Stimulated activated naive B cell treated with anti-CD40 and anti-IgM and Interleukin-4, amounts not matched to agents 10 μg/mL and 1 μg/mL and 100 μg/mL, for 72 hours (primary cell): ENCODE results near the gene DAGLA.

Experiments used
- ATAC-seq, 2 donors: fragments of 150-1000 bp; cut with Tn5 transposase; replicated peaks; 2 replicates each; pipeline ENCODE4 v1.10.0; 2021; ENCODE audit warnings: moderate library complexity in 1 of 2
- DNase-seq: peaks from one replicate; pipeline ENCODE4 v3.0.0; 2021
- H3K27ac Mint-ChIP-seq: one replicate; pipeline ENCODE4 v1.8.0; 2022; ENCODE audit warnings: mild to moderate bottlenecking, mixed read lengths
- H3K27me3 Mint-ChIP-seq, 2 donors: one replicate each; pipeline ENCODE4 v1.8.0; 2022; ENCODE audit warnings: mixed read lengths in 2 of 2
- H3K36me3 Mint-ChIP-seq, 2 donors: one replicate each; pipeline ENCODE4 v1.8.0; 2022; ENCODE audit warnings: mixed read lengths in 2 of 2, mild to moderate bottlenecking in 1 of 2
- H3K4me1 Mint-ChIP-seq, 2 donors: one replicate each; pipeline ENCODE4 v1.8.0; 2022; ENCODE audit warnings: mixed read lengths in 2 of 2, mild to moderate bottlenecking in 1 of 2
- H3K4me3 Mint-ChIP-seq, 2 donors: one replicate each; pipeline ENCODE4 v1.8.0; 2022; ENCODE audit warnings: mild to moderate bottlenecking in 2 of 2, mixed read lengths in 2 of 2, moderate library complexity in 1 of 2
- H3K9me3 Mint-ChIP-seq, 2 donors: one replicate each; pipeline ENCODE4 v1.8.0; 2022; ENCODE audit warnings: mixed read lengths in 2 of 2, mild to moderate bottlenecking in 1 of 2

The DAGLA gene

DNA sequence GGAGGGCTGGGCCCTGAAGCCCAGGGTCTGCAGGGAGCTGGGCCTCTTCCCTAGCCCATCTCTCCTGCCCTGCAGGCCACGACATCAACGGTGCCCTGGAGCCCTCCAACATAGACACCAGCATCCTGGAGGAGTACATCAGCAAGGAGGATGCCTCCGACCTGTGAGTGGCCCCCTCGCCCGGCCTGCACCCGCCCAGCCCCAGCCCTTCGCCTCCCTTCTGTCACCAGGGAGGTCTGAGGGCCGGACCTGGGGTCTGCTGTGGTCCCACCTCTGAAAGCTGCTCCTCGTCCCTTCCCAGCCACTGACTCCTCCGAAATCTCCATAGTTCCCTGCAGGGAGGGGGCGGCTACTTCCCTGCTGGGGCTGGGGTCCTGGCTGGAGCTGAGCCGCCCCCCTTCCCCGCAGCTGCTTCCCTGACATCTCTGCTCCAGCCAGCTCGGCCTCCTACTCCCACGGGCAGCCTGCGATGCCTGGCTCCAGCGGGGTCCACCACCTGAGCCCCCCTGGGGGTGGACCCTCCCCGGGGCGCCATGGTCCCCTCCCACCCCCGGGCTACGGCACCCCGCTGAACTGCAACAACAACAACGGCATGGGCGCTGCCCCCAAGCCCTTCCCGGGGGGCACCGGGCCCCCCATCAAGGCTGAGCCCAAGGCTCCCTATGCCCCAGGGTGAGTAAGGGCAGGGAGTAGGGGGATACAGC lies 85.5 kb downstream of the DAGLA start:
- H3K27me3 Mint-ChIP-seq: peaks cover 6 to 10% of the 10 kb centered on the region in 2 donors
- peaks cover 0 to 2% of the 10 kb centered on the region in 2 donors for H3K4me1 Mint-ChIP-seq
- no peaks in the 10 kb centered on the region for H3K36me3 Mint-ChIP-seq
- no peaks in the 10 kb centered on the region for H3K9me3 Mint-ChIP-seq
- H3K27ac Mint-ChIP-seq: no peak overlapping the region
- DNase-seq (no peak), ATAC-seq (no peak)
- no peak overlapping the region for H3K4me3 Mint-ChIP-seq

DNA sequence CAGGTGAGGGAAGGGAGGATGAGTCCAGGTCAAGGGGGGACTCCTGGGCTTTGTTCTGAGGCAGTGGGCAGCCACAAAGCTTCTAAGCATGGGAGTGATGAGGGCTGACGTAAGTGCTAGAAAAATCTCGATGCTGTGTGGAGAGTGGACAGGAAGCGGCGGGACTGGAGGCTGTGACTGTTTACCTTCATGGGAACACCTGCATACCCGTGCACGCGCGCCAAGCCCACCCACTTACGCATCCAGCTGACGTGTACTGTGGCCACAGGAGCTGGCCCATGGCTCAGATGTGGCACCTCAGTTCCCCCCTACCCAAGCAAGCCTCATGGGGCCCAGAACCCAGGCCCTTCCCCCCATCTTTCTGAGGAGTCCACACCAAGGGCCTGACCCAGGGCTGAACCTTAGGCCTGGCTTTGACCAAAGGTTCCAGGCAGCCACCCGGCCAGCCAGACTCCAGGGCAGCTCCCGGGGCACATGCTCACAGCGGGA lies 86.2 kb downstream of the DAGLA start:
- Mint-ChIP-seq H3K4me3 (no peak overlapping the region), H3K27ac (no peak overlapping the region), H3K27me3 (peaks cover 6 to 10% of the 10 kb centered on the region in 2 donors), H3K9me3 (no peaks in the 10 kb centered on the region), H3K4me1 (peaks cover 0 to 2% of the 10 kb centered on the region in 2 donors), H3K36me3 (no peaks in the 10 kb centered on the region)
- DNase-seq (no peak), ATAC-seq (no peak)

DNA sequence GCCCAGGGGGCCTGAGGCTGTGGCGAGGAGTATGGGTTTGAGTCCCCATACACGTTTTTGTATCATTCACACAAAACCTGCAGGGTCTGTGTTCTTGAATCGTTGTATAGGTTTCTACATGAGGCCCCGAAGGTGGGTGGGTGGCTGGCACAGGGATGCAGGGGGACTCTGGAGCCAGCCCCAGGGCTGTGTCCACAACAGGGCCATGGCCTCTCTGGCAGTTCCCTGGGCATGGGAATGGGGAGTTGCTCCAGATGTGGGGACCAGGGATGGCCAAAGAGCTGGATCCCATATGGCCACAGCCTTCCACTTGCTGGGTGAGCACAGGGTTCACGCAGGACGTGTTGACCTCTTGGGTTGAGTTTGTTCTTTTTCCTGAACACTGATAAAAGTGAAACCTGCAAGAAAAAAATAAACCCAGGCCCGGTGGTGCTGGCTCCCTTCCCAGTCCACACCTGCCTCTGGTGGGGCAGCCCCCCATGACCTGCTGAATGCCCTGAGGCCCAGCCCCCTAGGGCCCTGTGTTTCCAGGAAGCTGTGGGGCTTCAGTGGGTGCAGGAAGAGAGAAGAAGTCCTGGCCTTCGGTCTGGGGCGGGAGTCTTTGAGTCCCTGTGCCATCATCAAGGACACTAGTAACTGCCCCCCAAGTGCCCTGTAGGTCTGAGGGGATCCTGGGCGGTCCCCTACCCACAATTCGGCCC lies 88.3 kb downstream of the DAGLA start:
- Mint-ChIP-seq H3K9me3 (no peaks in the 10 kb centered on the region), H3K36me3 (no peaks in the 10 kb centered on the region), H3K4me1 (peaks cover 0 to 2% of the 10 kb centered on the region in 2 donors), H3K27ac (no peak overlapping the region), H3K27me3 (peaks cover 0 to 4% of the 10 kb centered on the region in 2 donors), H3K4me3 (no peak overlapping the region)
- ATAC-seq: no peak
- no peak for DNase-seq

DNA sequence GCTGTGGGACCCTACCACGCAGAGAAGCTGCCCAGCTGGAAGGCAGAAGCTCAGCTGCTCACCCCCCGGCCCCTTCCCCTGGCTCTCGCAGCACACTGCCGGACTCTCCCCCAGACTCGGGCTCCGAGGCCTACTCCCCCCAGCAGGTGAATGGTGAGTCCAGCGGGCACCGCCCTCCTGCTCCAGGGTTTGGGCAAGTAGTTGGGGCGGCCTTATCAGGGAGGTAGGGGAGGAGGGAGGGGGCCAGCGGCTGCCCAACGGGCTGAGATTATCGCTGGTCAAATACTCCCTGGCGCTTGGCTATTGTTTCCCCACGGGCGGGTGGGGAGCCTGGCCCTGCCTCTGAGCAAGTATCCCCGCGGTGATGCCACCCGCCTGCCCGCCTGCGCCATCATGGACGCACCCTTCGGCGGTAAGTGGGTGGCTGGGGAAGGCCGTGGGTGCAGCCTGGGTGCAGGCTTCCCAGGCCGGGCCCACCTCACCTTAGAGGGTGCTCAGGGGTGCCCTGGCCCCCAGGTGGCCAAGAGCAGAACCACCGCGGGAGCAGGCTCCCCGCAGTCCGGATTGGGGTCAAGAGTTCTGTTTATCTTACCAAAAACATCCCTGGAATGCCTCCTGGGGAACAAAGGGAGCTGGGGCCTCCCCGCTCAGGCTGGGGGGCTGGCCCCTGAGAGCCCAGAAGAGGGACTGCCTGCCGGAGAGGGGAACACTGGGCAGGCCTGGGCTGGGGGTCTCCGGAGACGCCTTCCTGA lies 89.2 kb downstream of the DAGLA start:
- H3K36me3 Mint-ChIP-seq: no peaks in the 10 kb centered on the region
- H3K4me3 Mint-ChIP-seq: no peak overlapping the region
- no peak for ATAC-seq

DNA sequence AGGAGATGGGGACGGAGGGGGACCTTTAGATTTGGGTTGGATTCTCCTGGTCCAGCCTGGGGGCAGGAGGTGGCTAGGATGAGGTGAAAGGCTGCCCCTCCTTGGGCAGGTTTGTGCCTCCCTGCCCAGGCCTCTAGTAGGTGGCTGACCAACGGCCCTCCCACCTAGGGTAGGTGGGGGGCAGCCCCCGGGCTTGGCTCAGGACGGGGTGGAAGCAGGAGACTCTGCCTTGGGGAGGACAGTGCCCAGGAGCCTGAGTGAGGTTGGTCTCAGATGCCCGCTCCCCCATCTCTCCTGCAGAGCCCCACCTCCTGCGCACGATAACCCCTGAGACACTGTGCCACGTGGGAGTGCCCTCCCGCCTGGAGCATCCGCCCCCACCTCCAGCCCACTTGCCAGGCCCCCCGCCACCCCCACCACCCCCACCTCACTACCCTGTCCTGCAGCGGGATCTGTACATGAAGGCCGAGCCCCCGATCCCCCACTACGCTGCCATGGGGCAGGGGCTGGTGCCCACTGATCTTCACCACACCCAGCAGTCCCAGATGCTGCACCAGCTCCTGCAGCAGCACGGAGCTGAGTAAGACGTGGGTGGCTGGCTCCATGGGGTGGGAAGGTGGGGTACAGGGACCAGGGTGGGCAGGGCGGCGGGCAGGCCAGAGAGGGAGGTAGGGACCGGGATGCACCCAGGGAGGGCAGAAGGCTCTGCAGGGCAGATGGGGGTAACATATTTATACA lies 89.9 kb downstream of the DAGLA start:
- Mint-ChIP-seq H3K4me1 (peaks cover 0 to 2% of the 10 kb centered on the region in 2 donors), H3K27ac (no peak overlapping the region), H3K36me3 (no peaks in the 10 kb centered on the region), H3K4me3 (no peak overlapping the region), H3K27me3 (peaks cover 6 to 10% of the 10 kb centered on the region in 2 donors), H3K9me3 (no peaks in the 10 kb centered on the region)
- ATAC-seq (no peak), DNase-seq (no peak)

More for the DNA sequence above, 89.2 kb downstream of the DAGLA start:
- peaks cover 0 to 4% of the 10 kb centered on the region in 2 donors for H3K27me3 Mint-ChIP-seq
- H3K4me1 Mint-ChIP-seq: peaks cover 0 to 2% of the 10 kb centered on the region in 2 donors
- no peaks in the 10 kb centered on the region for H3K9me3 Mint-ChIP-seq
- no peak overlapping the region for H3K27ac Mint-ChIP-seq
- DNase-seq: no peak

DNA sequence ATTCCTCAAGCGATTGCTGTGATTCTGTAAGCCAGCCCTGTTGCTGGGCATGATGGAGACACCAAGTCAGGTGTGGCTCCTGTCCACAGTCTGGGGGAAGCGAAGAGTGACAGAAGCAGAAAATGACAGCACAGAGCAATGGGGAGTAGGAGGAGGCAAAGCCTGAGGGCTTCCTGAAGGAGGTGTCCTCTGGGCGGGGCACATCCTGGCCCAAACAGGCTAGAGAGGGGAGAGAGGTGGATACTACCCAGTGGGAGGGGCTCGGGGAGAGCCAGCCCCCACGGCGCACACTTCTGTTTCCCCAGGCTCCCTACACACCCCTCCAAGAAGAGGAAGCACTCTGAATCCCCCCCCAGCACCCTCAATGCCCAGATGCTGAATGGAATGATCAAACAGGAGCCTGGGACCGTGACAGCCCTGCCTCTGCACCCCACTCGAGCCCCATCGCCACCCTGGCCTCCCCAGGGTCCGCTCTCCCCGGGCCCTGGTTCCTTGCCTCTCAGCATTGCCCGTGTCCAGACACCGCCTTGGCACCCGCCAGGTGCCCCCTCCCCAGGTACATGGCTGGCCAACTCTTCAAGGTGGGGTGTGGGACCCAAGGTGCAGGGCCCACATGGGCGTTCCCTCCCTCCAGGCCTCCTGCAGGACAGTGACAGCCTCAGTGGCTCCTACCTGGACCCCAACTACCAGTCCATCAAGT lies 91.2 kb downstream of the DAGLA start:
- Mint-ChIP-seq H3K27me3 (peaks cover 18% of the 10 kb centered on the region in 2 donors), H3K27ac (no peak overlapping the region), H3K9me3 (no peaks in the 10 kb centered on the region), H3K4me1 (peaks cover 3 to 6% of the 10 kb centered on the region in 2 donors), H3K36me3 (no peaks in the 10 kb centered on the region), H3K4me3 (no peak overlapping the region)
- DNase-seq (no peak), ATAC-seq (no peak)

DNA sequence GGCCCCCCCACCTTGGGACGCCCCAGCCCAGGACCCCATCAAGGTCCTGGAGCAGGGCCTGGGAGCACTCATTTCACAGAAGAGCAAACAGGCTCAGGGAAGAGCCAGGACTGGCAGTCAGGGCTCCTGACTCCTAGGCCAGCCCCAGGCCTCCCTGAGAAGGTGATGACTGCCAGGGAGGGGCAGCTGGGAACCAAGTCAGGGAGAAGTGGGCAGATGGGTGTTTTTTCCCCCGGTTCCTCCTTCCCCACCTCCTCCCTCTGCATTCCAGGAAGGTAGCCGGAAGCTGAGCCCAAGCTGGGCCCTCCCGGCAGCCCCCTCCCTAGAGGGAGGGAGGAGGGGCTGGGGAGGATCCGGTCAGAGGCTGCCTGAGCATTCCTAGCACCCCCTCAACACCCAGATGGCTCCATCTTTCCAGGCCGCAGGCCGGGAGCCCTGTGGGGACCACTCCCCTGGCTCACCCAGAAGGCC lies 91.8 kb downstream of the DAGLA start:
- ATAC-seq (no peak), DNase-seq (no peak)
- Mint-ChIP-seq H3K9me3 (no peaks in the 10 kb centered on the region), H3K4me3 (no peak overlapping the region), H3K4me1 (peaks cover 8 to 10% of the 10 kb centered on the region in 2 donors), H3K27me3 (peaks cover 23% of the 10 kb centered on the region in 2 donors), H3K27ac (no peak overlapping the region), H3K36me3 (no peaks in the 10 kb centered on the region)

DNA sequence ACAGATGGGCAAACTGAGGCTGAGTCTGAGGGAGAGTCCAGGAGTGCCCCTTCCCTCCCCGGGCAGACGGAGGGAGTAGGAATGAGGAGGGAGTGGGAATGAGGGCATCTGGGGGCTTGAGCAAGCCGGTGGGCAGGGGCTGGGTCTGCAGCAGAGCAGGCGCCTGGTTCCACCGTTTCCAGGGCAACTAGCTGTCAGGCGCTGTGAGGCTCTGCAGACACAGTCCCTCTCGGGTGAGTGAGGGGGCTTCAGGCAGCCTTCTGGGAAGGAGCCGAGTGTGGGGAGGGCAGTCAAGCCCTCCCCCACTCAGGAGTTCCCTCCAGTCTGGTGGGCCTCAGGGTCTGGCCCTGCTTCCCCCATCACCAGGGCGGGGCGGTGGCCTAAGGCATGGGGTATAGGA lies 93.2 kb downstream of the DAGLA start:
- DNase-seq: no peak
- H3K27ac Mint-ChIP-seq: no peak overlapping the region
- peaks cover 11 to 19% of the 10 kb centered on the region in 2 donors for H3K4me1 Mint-ChIP-seq
- H3K9me3 Mint-ChIP-seq: no peaks in the 10 kb centered on the region
- H3K27me3 Mint-ChIP-seq: peaks cover 30 to 31% of the 10 kb centered on the region in 2 donors
- H3K36me3 Mint-ChIP-seq: peaks cover 0 to under 1% of the 10 kb centered on the region in 2 donors
- H3K4me3 Mint-ChIP-seq: no peak overlapping the region
- ATAC-seq: no peak

DNA sequence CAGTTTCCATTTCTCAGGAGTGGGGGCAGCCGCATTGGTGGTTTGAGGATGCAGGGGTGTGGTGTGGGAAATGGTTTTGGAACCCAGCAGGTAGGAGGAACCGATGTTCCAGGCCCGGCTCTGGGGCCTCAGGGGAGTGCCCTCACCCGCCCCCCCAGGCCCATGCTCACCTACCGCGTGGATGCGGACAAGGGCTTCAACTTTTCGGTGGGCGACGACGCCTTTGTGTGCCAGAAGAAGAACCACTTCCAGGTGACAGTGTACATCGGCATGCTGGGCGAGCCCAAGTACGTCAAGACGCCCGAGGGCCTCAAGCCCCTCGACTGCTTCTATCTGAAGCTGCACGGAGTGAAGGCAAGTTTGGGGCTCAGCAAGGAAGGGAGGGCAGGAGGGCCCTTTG lies 93.6 kb downstream of the DAGLA start:
- no peak overlapping the region for H3K4me3 Mint-ChIP-seq
- H3K9me3 Mint-ChIP-seq: no peaks in the 10 kb centered on the region
- ATAC-seq (no peak), DNase-seq (no peak)
- H3K27me3 Mint-ChIP-seq: peaks cover 31 to 35% of the 10 kb centered on the region in 2 donors
- H3K4me1 Mint-ChIP-seq: peaks cover 12 to 19% of the 10 kb centered on the region in 2 donors
- H3K27ac Mint-ChIP-seq: no peak overlapping the region
- peaks cover 0 to 5% of the 10 kb centered on the region in 2 donors for H3K36me3 Mint-ChIP-seq

DNA sequence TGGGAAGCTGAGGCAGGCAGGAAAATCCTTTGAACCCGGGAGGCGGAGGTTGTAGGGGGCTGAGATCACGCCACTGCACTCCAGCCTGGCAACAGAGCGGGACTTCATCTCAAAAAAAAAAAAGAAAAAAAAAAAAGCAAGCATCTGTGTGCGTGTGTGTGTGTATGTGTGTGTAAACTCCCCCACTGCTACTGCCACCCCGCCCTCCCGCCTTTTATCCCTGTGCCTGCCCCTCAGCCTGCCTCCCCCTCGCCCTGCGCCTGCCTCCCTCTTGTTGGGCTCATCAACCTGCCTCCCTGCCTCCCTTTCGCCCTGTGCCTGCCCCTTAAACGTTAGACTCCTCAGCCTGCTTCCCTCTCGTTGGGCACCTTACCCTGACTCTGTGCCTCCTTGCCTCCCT lies 94.2 kb downstream of the DAGLA start:
- DNase-seq (no peak), ATAC-seq (no peak)
- peaks cover 31 to 35% of the 10 kb centered on the region in 2 donors for H3K27me3 Mint-ChIP-seq
- peaks cover 12 to 19% of the 10 kb centered on the region in 2 donors for H3K4me1 Mint-ChIP-seq
- no peaks in the 10 kb centered on the region for H3K9me3 Mint-ChIP-seq
- no peak overlapping the region for H3K4me3 Mint-ChIP-seq
- H3K36me3 Mint-ChIP-seq: peaks cover 0 to 5% of the 10 kb centered on the region in 2 donors
- peak overlapping the region; percentile 80 for H3K27ac Mint-ChIP-seq

DNA sequence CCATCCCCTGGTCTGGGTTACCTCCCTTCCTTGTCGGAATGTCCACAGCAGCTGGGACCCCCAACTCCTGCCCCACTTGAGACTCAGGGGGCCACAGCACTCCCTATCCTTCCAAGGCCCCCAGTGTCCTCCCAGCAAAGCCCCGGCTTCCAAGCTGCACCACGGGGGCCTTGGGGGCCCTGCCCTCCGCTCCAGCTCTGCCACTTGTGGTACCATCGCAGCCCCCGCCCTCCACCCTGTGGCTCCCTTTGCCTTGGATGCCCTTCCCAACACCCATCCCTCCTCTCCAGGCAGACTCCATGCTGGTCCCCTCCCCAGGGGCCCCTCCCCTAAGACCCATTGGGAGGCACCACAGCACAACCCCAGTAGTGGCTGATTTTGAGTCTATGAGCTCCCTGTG lies 94.9 kb downstream of the DAGLA start:
- Mint-ChIP-seq H3K4me1 (peaks cover 12 to 19% of the 10 kb centered on the region in 2 donors), H3K4me3 (peak overlapping the region in 1 of 2 donors; percentile 1), H3K36me3 (peaks cover 2 to 9% of the 10 kb centered on the region in 2 donors), H3K9me3 (no peaks in the 10 kb centered on the region), H3K27ac (peak overlapping the region; percentile 80), H3K27me3 (peaks cover 31 to 39% of the 10 kb centered on the region in 2 donors)
- DNase-seq (no peak), ATAC-seq (no peak)

DNA sequence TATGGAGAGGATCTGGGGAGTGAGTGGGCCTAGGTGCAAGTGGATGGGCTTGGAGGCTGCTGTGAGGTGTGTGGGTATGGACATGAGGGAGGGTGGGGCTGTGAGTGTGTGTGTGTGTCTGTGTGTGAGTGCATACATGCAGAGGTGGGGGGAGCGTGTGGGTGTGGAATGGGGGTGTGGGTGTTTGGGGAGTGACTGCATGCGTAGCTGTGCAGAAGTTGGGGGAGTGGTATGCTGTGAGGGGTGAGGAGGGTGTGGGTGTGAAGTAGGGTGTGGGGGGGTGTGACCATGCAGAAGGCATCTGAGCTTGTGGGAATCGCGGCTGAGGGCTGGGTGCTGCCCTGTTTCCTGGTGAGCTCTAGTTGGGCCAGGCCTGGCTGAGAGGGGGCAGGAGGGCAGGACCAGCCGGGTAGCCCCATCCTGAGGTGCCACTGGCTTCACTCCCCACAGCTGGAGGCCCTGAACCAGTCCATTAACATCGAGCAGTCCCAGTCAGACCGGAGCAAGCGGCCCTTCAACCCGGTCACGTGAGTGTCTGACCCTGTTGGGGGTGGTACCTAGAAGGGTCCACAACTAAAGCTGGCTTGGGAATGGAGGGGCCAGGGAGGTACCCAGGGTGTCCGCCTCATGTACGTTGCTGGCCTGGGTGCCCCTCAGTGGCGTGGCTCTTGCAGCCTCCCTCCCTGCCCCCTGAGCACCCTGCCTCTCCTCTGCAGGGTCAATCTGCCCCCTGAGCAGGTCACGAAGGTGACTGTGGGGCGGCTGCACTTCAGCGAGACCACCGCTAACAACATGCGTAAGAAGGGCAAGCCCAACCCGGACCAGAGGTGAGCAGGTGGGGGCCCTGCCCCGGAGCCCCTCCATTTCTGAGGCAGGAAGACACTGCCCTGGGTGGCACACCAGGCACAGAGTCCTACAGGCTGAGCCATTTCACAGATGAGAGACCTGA lies 95.7 kb downstream of the DAGLA start:
- Mint-ChIP-seq H3K27me3 (peaks cover 31 to 39% of the 10 kb centered on the region in 2 donors), H3K4me3 (peak overlapping the region in 1 of 2 donors; percentile 1), H3K4me1 (peaks cover 12 to 19% of the 10 kb centered on the region in 2 donors), H3K9me3 (no peaks in the 10 kb centered on the region), H3K36me3 (peaks cover 2 to 9% of the 10 kb centered on the region in 2 donors), H3K27ac (no peak overlapping the region)
- DNase-seq (no peak), ATAC-seq (no peak)
